Measurements from ENCODE around the gene WNT1.

DNA sequence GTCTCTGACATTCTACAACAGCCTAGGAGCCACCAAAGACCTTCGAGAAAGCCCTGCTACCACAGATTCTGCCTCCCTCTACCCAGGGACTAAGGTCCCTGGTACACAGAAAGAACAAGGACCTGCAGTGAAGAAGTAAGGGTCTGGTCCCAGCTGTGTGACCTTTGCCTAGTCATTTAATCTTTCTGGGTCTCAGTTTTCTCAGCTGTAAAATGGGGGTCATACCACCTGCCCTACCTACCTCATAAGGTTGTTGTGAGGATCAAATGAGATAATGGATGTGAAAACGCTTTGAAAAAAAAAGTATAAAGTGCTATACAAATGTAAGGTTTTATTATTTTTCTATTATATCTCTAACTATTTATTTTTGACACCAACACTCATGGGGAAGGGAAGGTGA is 45.7 kb downstream of the WNT1 start:
- no peak for TF ChIP-seq POLR2A (IDR thresholded peaks at IDR 0.05; ENCODE audit: low read depth, low read length)
- TF ChIP-seq, protein P1, sequence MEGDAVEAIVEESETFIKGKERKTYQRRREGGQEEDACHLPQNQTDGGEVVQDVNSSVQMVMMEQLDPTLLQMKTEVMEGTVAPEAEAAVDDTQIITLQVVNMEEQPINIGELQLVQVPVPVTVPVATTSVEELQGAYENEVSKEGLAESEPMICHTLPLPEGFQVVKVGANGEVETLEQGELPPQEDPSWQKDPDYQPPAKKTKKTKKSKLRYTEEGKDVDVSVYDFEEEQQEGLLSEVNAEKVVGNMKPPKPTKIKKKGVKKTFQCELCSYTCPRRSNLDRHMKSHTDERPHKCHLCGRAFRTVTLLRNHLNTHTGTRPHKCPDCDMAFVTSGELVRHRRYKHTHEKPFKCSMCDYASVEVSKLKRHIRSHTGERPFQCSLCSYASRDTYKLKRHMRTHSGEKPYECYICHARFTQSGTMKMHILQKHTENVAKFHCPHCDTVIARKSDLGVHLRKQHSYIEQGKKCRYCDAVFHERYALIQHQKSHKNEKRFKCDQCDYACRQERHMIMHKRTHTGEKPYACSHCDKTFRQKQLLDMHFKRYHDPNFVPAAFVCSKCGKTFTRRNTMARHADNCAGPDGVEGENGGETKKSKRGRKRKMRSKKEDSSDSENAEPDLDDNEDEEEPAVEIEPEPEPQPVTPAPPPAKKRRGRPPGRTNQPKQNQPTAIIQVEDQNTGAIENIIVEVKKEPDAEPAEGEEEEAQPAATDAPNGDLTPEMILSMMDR (IDR thresholded peaks at IDR 0.05; ENCODE audit: extremely low read depth in 1 of 2, insufficient read depth in 1 of 2, low read depth in 1 of 2, low read length in 2 of 2) = no peak
- TF ChIP-seq, protein P2, sequence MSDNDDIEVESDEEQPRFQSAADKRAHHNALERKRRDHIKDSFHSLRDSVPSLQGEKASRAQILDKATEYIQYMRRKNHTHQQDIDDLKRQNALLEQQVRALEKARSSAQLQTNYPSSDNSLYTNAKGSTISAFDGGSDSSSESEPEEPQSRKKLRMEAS (IDR thresholded peaks at IDR 0.05; ENCODE audit: insufficient read depth, insufficient read length) = no peak
- no peak for TF ChIP-seq POLR2AphosphoS5 (IDR thresholded peaks at IDR 0.05; ENCODE audit: insufficient read depth, low read depth, low read length)
- no peak for TF ChIP-seq JUN (IDR thresholded peaks at IDR 0.05; ENCODE audit: borderline replicate concordance, insufficient read depth, insufficient read length, low read depth)
- no peak for TF ChIP-seq EZH2 (IDR thresholded peaks at IDR 0.05; ENCODE audit: borderline replicate concordance, low read depth, low read length, severe bottlenecking)

All from endothelial cell of umbilical vein (primary cell).